22Rv1 (cell line): Measurements from ENCODE around the gene FBH1.

Source experiments
- H3K27ac ChIP-seq: fragments of 450-650 bp; 2 replicates; pipeline ENCODE4 v1.5.1; 2017
- ZFX ChIP-seq: fragments of 450-650 bp; IDR thresholded peaks from 2 replicates; pipeline ENCODE4 v1.6.1; 2017; ENCODE audit warnings: antibody characterized with exemption, borderline replicate concordance
- TF ChIP-seq, protein P1 (sequence below): fragments of 450-650 bp; IDR thresholded peaks from 2 replicates; pipeline ENCODE4 v1.5.1; 2017; ENCODE audit warnings: mild to moderate bottlenecking

FBH1 gene

DNA sequence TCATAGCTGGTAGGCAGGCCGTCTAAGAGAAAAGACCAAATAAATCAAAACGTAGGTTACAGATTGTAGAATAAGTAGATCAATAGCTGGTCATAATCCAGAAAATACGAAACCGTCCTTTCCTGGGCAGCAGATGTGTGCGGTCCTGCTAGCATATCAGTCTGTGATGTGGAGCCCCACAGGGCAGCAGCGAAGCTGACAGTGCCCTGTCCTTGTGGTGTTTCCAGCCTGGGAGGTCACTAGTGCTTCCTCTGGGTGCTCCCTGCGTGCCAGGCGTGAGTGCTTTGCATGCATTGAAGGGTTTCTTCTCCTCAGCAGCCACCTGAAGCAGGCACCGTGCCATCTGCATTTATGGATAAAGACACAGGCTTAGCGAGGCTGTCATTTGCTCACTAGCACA lies 45.6 kb downstream of the FBH1 start:
- no peak overlapping the region for H3K27ac ChIP-seq
- TF ChIP-seq, protein P1, sequence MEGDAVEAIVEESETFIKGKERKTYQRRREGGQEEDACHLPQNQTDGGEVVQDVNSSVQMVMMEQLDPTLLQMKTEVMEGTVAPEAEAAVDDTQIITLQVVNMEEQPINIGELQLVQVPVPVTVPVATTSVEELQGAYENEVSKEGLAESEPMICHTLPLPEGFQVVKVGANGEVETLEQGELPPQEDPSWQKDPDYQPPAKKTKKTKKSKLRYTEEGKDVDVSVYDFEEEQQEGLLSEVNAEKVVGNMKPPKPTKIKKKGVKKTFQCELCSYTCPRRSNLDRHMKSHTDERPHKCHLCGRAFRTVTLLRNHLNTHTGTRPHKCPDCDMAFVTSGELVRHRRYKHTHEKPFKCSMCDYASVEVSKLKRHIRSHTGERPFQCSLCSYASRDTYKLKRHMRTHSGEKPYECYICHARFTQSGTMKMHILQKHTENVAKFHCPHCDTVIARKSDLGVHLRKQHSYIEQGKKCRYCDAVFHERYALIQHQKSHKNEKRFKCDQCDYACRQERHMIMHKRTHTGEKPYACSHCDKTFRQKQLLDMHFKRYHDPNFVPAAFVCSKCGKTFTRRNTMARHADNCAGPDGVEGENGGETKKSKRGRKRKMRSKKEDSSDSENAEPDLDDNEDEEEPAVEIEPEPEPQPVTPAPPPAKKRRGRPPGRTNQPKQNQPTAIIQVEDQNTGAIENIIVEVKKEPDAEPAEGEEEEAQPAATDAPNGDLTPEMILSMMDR = no peak
- no peak for TF ChIP-seq ZFX

GRCh38 chr10:5937016-5937415 lies 47.0 kb downstream of the FBH1 start:
- TF ChIP-seq, protein P1 = no peak
- no peak for TF ChIP-seq ZFX
- H3K27ac ChIP-seq = no peak overlapping the region

DNA sequence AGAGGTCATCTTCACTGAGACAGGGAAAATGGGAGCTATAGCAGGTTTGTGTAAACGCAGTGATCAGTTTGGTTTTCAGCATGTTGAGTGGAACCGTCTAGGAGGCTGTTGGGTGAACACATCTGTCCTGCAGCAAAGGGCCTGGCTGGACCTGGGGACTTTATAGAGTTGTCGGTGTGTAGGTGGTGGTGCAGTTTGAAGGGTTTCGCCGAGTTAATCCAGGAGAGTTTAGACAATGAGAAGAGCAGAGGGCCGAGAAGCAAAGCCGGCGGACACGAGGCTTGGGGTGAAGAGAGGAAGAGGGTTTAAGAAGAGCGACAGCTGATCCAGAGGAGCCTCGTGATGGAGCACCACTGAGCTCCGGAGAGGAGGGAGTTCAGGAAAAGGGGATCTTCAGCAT lies 48.2 kb downstream of the FBH1 start:
- H3K27ac ChIP-seq = no peak overlapping the region
- TF ChIP-seq, protein P1 = no peak
- TF ChIP-seq ZFX = no peak

DNA sequence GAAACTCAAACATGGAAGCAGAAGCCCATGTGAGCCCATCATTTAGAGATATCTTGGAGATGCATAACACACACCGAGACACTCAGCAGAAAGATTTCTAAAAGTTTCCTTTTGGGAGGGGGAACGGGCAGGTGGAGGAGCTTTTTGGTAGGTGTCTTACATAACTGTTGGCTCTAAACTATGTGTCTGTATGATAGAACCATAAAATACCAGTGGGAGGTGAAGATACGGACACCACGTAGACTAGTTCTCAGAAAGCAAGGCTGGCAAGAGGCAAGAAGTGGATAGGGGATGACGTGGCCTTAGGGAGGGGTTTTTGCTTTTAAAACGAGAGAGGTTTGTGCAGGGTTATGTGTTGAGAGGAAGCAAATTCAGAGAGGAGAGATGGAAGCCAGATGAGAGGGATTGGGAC lies 50.8 kb downstream of the FBH1 start:
- no peak overlapping the region for H3K27ac ChIP-seq

DNA sequence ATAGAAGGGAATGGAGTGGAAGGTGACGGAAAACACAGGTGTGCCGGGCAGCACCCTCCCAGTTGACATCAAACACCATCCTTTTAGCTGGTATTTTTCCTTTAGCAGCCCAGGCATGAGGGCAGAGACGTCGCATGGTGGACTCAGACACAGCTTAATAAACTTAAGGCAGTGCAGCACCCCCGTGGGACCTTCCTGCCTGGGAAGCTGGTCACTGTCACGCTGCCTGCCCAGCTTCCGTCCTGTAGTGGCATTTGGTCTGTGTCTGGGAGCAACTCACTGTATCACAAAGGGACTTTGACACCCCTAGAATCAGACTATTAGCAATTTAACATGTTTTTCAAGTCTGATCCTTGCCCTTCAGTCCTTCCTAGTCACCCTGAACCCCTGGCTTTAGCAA lies 51.5 kb downstream of the FBH1 start:
- no peak for TF ChIP-seq ZFX
- TF ChIP-seq, protein P1 = no peak
- no peak overlapping the region for H3K27ac ChIP-seq

More for the DNA sequence above, 50.8 kb downstream of the FBH1 start:
- no peak for TF ChIP-seq ZFX
- TF ChIP-seq, protein P1 = no peak

DNA sequence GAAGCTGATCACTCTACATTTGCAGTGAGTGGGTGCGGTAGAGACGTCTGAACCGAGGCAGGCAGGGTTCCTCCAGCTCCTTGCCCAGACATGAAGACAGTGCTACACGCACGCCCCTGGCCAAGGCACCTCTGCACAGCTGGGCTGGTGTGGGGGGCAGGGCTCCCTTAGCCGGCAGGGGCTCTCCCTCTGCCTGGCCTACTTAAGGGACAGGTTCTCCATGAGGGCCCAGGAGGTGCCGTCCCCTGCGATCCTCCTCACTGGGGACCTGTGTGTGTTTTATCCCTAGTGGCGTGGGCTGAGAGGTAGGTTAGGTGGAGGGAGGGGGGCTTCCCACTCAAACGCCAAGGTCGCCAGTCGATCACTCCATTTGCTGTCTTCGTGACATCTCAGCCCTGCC lies 52.0 kb downstream of the FBH1 start:
- no peak overlapping the region for H3K27ac ChIP-seq
- TF ChIP-seq ZFX = no peak
- TF ChIP-seq, protein P1 = no peak

GRCh38 chr10:5942474-5942873 lies 52.4 kb downstream of the FBH1 start:
- no peak overlapping the region for H3K27ac ChIP-seq
- TF ChIP-seq ZFX = no peak
- TF ChIP-seq, protein P1 = no peak
